Lower lobe of right lung (tissue), 2 donors: ENCODE results near the gene GEN1. TPM values are rescaled to one million over a fixed set of nuclear protein-coding genes. Genes with fewer than 3 reads are reported as not detected.

ENCODE experiments used
- ATAC-seq, 2 donors: fragments of 200-7000 bp; cut with Tn5 transposase; one replicate each; pipeline ENCODE4 v1.9.1; 2020 to 2022; ENCODE audit warnings: mild to moderate bottlenecking in 2 of 2, moderate library complexity in 2 of 2
- DNase-seq: peaks from one replicate; pipeline ENCODE4 v3.0.0-alpha.2; 2020
- H3K27ac ChIP-seq: fragments of 200-600 bp; one replicate; pipeline ENCODE4 v1.8.0; 2022
- H3K27me3 ChIP-seq: fragments of 200-600 bp; one replicate; pipeline ENCODE4 v1.8.0; 2022; ENCODE audit warnings: low read depth
- H3K36me3 ChIP-seq: fragments of 200-600 bp; one replicate; pipeline ENCODE4 v1.8.0; 2022; ENCODE audit warnings: mild to moderate bottlenecking
- H3K4me1 ChIP-seq: fragments of 200-600 bp; one replicate; pipeline ENCODE4 v1.8.0; 2022
- H3K4me3 ChIP-seq: fragments of 200-600 bp; one replicate; pipeline ENCODE4 v1.8.0; 2022; ENCODE audit warnings: mild to moderate bottlenecking
- H3K9me3 ChIP-seq: fragments of 200-600 bp; one replicate; pipeline ENCODE4 v1.8.0; 2022
- CTCF ChIP-seq: fragments of 200-600 bp; IDR thresholded peaks from one replicate; pipeline ENCODE4 v1.8.0; 2022; ENCODE audit warnings: antibody characterized with exemption, mild to moderate bottlenecking
- intact Hi-C: fragments of 100-400 bp; cut with DNase I; formaldehyde crosslinking; loops from one replicate; pipeline ENCODE4 v1.11.0; 2022
- total RNA-seq: library from RNA; stranded (reverse); fragmentation: NEBNext Ultra II Directional; extraction: Animal tissue kit (Norgen Biotek cat#: 25700); gene quantifications from one replicate; pipeline ENCODE4 v1.2.1, GENCODE V29; 2021
- donor health status: DM: no; HTN: yes; CAD: no; lungs with severe emphysema.

The GEN1 gene
- total RNA-seq, 1 donor from 2014 or later = 9.0 TPM

- no peak for TF ChIP-seq CTCF
- Histone ChIP-seq H3K27me3 (no peaks in the 10 kb centered on the region), H3K9me3 (no peaks in the 10 kb centered on the region), H3K4me1 (no peaks in the 10 kb centered on the region), H3K27ac (no peak overlapping the region), H3K4me3 (no peak overlapping the region), H3K36me3 (peaks cover 61% of the 10 kb centered on the region)
- no peak for ATAC-seq
- DNase-seq = no peak
- intact Hi-C loops = no loop called here
These were observed 25.7 kb upstream of the GEN1 start for GRCh38 chr2:17728210-17728609.

GRCh38 chr2:17729880-17730279, 24.1 kb upstream of the GEN1 start:
- peaks cover 63% of the 10 kb centered on the region for H3K36me3 ChIP-seq
- DNase-seq (no peak), ATAC-seq (no peak)
- no peaks in the 10 kb centered on the region for H3K27me3 ChIP-seq
- no peak for TF ChIP-seq CTCF
- no peaks in the 10 kb centered on the region for H3K9me3 ChIP-seq
- no peaks in the 10 kb centered on the region for H3K4me1 ChIP-seq
- H3K4me3 ChIP-seq = no peak overlapping the region
- no peak overlapping the region for H3K27ac ChIP-seq
- intact Hi-C loops = no loop called here

- Histone ChIP-seq H3K4me1 (no peaks in the 10 kb centered on the region), H3K27me3 (no peaks in the 10 kb centered on the region), H3K27ac (no peak overlapping the region), H3K36me3 (peaks cover 80% of the 10 kb centered on the region), H3K9me3 (no peaks in the 10 kb centered on the region), H3K4me3 (no peak overlapping the region)
- intact Hi-C loops = no loop called here
- DNase-seq (no peak), ATAC-seq (no peak)
- TF ChIP-seq CTCF = no peak
These were observed 20.3 kb upstream of the GEN1 start for GRCh38 chr2:17733599-17733998.

GRCh38 chr2:17735864-17736263, 18.1 kb upstream of the GEN1 start:
- Histone ChIP-seq H3K4me1 (no peaks in the 10 kb centered on the region), H3K27me3 (no peaks in the 10 kb centered on the region), H3K27ac (no peak overlapping the region), H3K9me3 (no peaks in the 10 kb centered on the region), H3K36me3 (peaks cover 81% of the 10 kb centered on the region), H3K4me3 (no peak overlapping the region)
- DNase-seq (no peak), ATAC-seq (no peak)
- TF ChIP-seq CTCF = no peak
- intact Hi-C loops = no loop called here

GRCh38 chr2:17736989-17737388, 16.9 kb upstream of the GEN1 start:
- Histone ChIP-seq H3K36me3 (peaks cover 80% of the 10 kb centered on the region), H3K27ac (no peak overlapping the region), H3K9me3 (no peaks in the 10 kb centered on the region), H3K27me3 (no peaks in the 10 kb centered on the region), H3K4me1 (no peaks in the 10 kb centered on the region), H3K4me3 (no peak overlapping the region)
- DNase-seq (no peak), ATAC-seq (no peak)
- intact Hi-C loops = no loop called here
- no peak for TF ChIP-seq CTCF

DNA sequence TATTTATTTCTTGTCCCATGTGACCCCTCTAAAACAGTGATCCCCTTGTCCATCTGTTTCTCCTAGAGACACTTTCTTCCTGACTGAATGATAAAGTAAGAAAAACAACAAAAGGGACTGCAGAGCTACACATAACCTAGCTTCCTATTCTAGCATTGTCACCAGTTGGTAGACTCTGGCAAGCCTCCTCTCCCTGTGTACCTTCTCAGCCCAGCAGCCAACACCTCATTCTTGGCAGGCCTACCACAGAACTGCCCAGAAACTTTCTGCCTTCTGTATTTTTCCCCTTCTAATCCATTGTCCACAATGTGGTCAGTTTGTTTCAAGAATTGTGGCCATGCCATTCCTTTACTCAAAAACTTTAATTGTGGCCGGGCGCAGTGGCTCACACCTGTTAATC, 13.7 kb upstream of the GEN1 start:
- peaks cover 58% of the 10 kb centered on the region for H3K36me3 ChIP-seq
- no peak for DNase-seq
- no peak for ATAC-seq
- intact Hi-C loops = no loop called here
- H3K9me3 ChIP-seq = no peaks in the 10 kb centered on the region
- TF ChIP-seq CTCF = no peak
- H3K4me3 ChIP-seq = no peak overlapping the region
- H3K4me1 ChIP-seq = no peaks in the 10 kb centered on the region
- H3K27ac ChIP-seq = no peak overlapping the region
- H3K27me3 ChIP-seq = no peaks in the 10 kb centered on the region
